Activated B cell treated with CpG ODN at 0.5 μM for 24 hours (primary cell): ENCODE results near the gene C22orf42. TPM values are rescaled to one million over a fixed set of nuclear protein-coding genes. Genes with fewer than 3 reads are reported as not detected.

ENCODE experiments used
- ATAC-seq: fragments of 200-7000 bp; cut with Tn5 transposase; one replicate; pipeline ENCODE4 v1.10.0; 2021; ENCODE audit warnings: low read depth, mild to moderate bottlenecking, moderate library complexity
- CTCF ChIA-PET: fragments of 350-600 bp; sonication (Branson Sonifier 250); formaldehyde crosslinking; loops from one replicate; lab custom pipeline; 2021; ENCODE audit warnings: antibody characterized with exemption; lab: Charles Lee
- POLR2A ChIA-PET: fragments of 350-600 bp; sonication (Branson Sonifier 250); formaldehyde crosslinking; loops from one replicate; lab custom pipeline; 2021; ENCODE audit warnings: antibody characterized with exemption; lab: Charles Lee
- DNase-seq: peaks from one replicate; pipeline ENCODE4 v3.0.0; 2022
- H3K27ac Mint-ChIP-seq: one replicate; pipeline ENCODE4 v1.8.0; 2020; ENCODE audit warnings: mixed read lengths
- H3K27me3 Mint-ChIP-seq: one replicate; pipeline ENCODE4 v1.8.0; 2021; ENCODE audit warnings: mixed read lengths
- H3K36me3 Mint-ChIP-seq: one replicate; pipeline ENCODE4 v1.8.0; 2021; ENCODE audit warnings: low read depth, mixed read lengths
- H3K4me1 Mint-ChIP-seq: one replicate; pipeline ENCODE4 v1.8.0; 2021; ENCODE audit warnings: mixed read lengths
- H3K4me3 Mint-ChIP-seq: one replicate; pipeline ENCODE4 v1.8.0; 2020; ENCODE audit warnings: mild to moderate bottlenecking, mixed read lengths
- H3K9me3 Mint-ChIP-seq: one replicate; pipeline ENCODE4 v1.8.0; 2020; ENCODE audit warnings: mixed read lengths
- intact Hi-C: fragments of 100-400 bp; cut with micrococcal nuclease; formaldehyde crosslinking; loops from one replicate; pipeline ENCODE4 v1.15.1; 2024
- total RNA-seq: library from RNA; stranded (reverse); gene quantifications from 2 replicates; pipeline ENCODE4 v1.2.3, GENCODE V29; 2022
- TF ChIP-seq, protein P1 (sequence below): fragments of 200-600 bp; IDR thresholded peaks from one replicate; pipeline ENCODE4 v1.8.0; 2022; ENCODE audit warnings: antibody characterized with exemption, mild to moderate bottlenecking

The C22orf42 gene
- total RNA-seq, 1 donor from 2014 or later, result not detected

DNA sequence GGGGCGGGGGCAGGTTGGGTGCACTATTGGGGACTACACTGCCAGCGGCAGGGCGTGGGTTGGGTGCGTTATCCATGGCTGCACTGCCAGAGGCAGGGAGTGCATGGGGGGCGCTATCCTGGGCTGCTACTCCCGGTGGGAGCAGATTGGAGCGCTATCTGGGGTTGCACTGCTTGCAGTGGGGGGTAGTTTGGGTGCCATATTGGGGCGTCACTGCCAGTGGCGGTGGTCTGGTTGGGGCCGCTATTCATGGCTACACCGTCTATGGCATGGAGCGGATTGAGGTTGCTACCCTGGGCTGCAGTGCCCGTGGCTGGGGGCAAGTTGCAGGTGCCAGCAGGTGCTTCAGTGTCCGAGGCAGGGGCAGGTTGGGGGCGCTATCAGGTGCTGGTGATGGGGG, 36.2 kb downstream of the C22orf42 start:
- Mint-ChIP-seq H3K4me3 (no peak overlapping the region), H3K4me1 (peaks cover 4% of the 10 kb centered on the region), H3K27me3 (no peaks in the 10 kb centered on the region), H3K9me3 (no peaks in the 10 kb centered on the region), H3K27ac (no peak overlapping the region), H3K36me3 (no peaks in the 10 kb centered on the region)
- TF ChIP-seq, protein P1, sequence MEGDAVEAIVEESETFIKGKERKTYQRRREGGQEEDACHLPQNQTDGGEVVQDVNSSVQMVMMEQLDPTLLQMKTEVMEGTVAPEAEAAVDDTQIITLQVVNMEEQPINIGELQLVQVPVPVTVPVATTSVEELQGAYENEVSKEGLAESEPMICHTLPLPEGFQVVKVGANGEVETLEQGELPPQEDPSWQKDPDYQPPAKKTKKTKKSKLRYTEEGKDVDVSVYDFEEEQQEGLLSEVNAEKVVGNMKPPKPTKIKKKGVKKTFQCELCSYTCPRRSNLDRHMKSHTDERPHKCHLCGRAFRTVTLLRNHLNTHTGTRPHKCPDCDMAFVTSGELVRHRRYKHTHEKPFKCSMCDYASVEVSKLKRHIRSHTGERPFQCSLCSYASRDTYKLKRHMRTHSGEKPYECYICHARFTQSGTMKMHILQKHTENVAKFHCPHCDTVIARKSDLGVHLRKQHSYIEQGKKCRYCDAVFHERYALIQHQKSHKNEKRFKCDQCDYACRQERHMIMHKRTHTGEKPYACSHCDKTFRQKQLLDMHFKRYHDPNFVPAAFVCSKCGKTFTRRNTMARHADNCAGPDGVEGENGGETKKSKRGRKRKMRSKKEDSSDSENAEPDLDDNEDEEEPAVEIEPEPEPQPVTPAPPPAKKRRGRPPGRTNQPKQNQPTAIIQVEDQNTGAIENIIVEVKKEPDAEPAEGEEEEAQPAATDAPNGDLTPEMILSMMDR, result no peak
- intact Hi-C loops, result no loop called here
- no peak for DNase-seq
- ChIA-PET POLR2A (no interaction called here), CTCF (no interaction called here)
- ATAC-seq, result no peak

DNA sequence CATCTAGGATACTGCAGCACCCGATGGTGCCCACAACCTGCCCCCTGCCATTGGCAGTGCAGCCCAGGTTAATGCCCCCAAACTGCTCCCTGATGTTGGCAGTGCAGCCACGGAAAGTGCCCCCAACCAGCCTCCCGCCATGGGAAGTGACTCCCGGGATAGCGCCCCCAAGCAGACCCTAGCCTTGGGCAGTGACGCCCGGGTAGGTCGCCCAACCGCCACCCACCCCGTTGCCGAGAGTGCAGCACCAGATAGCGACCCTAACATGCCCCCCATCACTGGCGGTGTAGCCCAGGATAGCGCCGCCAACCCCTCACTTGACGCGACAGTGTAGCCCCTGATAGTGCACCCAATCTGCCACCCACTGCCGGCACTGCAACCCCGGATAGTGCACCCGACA, 38.5 kb downstream of the C22orf42 start:
- ATAC-seq, result no peak
- H3K9me3 Mint-ChIP-seq, result no peaks in the 10 kb centered on the region
- ChIA-PET CTCF (no interaction called here), POLR2A (no interaction called here)
- H3K4me3 Mint-ChIP-seq, result no peak overlapping the region
- peaks cover 4% of the 10 kb centered on the region for H3K4me1 Mint-ChIP-seq
- no peak for DNase-seq
- intact Hi-C loops, result no loop called here
- TF ChIP-seq, protein P1, result no peak
- no peaks in the 10 kb centered on the region for H3K36me3 Mint-ChIP-seq
- H3K27me3 Mint-ChIP-seq, result peaks cover 7% of the 10 kb centered on the region
- no peak overlapping the region for H3K27ac Mint-ChIP-seq

GRCh38 chr22:32119568-32120235, 39.4 kb downstream of the C22orf42 start:
- Mint-ChIP-seq H3K27ac (no peak overlapping the region), H3K4me3 (no peak overlapping the region), H3K4me1 (no peaks in the 10 kb centered on the region), H3K36me3 (no peaks in the 10 kb centered on the region), H3K27me3 (peaks cover 9% of the 10 kb centered on the region), H3K9me3 (no peaks in the 10 kb centered on the region)
- POLR2A ChIA-PET, result no interaction called here
- ATAC-seq (no peak), DNase-seq (no peak)
- TF ChIP-seq, protein P1, result no peak
- CTCF ChIA-PET, result no interaction called here
- intact Hi-C loops, result no loop called here

- Mint-ChIP-seq H3K9me3 (no peaks in the 10 kb centered on the region), H3K27me3 (peaks cover 48% of the 10 kb centered on the region), H3K4me3 (no peak overlapping the region), H3K36me3 (no peaks in the 10 kb centered on the region), H3K27ac (no peak overlapping the region), H3K4me1 (no peaks in the 10 kb centered on the region)
- ATAC-seq, result no peak
- intact Hi-C loops, result no loop called here
- TF ChIP-seq, protein P1, result no peak
- no peak for DNase-seq
- ChIA-PET CTCF (no interaction called here), POLR2A (no interaction called here)
Observed at GRCh38 chr22:32112380-32112779, 46.7 kb downstream of the C22orf42 start.

DNA sequence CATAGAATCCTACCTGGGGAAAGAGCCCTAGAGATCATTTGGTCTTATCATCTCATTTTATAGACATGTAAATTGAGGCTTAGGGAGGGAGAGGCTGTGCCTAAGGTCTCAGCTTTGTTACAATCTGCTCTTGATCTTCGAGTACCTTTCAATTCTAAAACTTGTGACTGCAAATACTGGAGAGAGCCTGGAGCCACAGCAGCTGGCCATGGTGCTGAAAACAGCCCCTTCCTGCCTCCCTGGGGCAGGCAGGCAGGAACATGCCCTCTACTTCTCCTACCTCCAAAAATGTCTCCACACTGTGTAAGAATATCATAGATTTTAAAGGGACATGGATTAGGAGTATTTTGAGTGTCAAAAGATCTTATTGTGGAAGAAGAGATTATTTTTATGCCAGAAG, 52.2 kb downstream of the C22orf42 start:
- DNase-seq, result no peak

More for the DNA sequence above, 52.2 kb downstream of the C22orf42 start:
- H3K27ac Mint-ChIP-seq, result no peak overlapping the region
- H3K4me1 Mint-ChIP-seq, result no peaks in the 10 kb centered on the region
- ATAC-seq, result no peak
- H3K36me3 Mint-ChIP-seq, result no peaks in the 10 kb centered on the region
- TF ChIP-seq, protein P1, result no peak
- peaks cover 44% of the 10 kb centered on the region for H3K27me3 Mint-ChIP-seq
- intact Hi-C loops, result no loop called here
- ChIA-PET CTCF (interaction anchor here (1.5 kb wide), 1 partner anchor 159 kb away, joined by 3 read pairs; no protein-coding TSS in a partner anchor), POLR2A (no interaction called here)
- no peak overlapping the region for H3K4me3 Mint-ChIP-seq
- H3K9me3 Mint-ChIP-seq, result no peaks in the 10 kb centered on the region
